K562 (cell line): ENCODE data around the gene AP2M1. TPM values are rescaled to one million over a fixed set of nuclear protein-coding genes. Genes with fewer than 3 reads are reported as not detected.

ENCODE experiments used
- ASH1L ChIP-seq: fragments of 450-650 bp; IDR thresholded peaks from 2 replicates; pipeline ENCODE4 v1.6.1; 2018; ENCODE audit warnings: borderline replicate concordance, mild to moderate bottlenecking, low read depth; ENCODE audit not compliant: partially characterized antibody
- CAMTA2 ChIP-seq: fragments of 250-450 bp; sonication (Bioruptor Pico); conservative IDR thresholded peaks from 2 replicates; pipeline ENCODE4 v1.5.1; 2022
- CCAR2 ChIP-seq: fragments of 200-400 bp; formaldehyde crosslinking; IDR thresholded peaks from 2 replicates; pipeline ENCODE4 v1.6.1; 2017; ENCODE audit warnings: mild to moderate bottlenecking, low read depth, low read length
- CTCFL ChIP-seq: IDR thresholded peaks from 2 replicates; pipeline ENCODE4 v1.6.1; 2011; ENCODE audit warnings: borderline replicate concordance, low read depth, mild to moderate bottlenecking, moderate library complexity, low read length; ENCODE audit not compliant: insufficient read depth, poor library complexity, severe bottlenecking
- DEAF1 ChIP-seq: fragments of 450-650 bp; formaldehyde crosslinking; IDR thresholded peaks from 2 replicates; pipeline ENCODE4 v1.4.0; 2020; ENCODE audit warnings: mild to moderate bottlenecking, moderate library complexity
- DLX4 ChIP-seq: fragments of 250-450 bp; sonication (Bioruptor Pico); IDR thresholded peaks from 2 replicates; pipeline ENCODE4 v1.6.1; 2021; ENCODE audit warnings: mild to moderate bottlenecking
- DMBX1 ChIP-seq: fragments of 250-450 bp; sonication (Bioruptor Pico); IDR thresholded peaks from 2 replicates; pipeline ENCODE4 v1.8.0; 2022; ENCODE audit warnings: inconsistent platforms, mild to moderate bottlenecking, moderate library complexity, borderline replicate concordance
- FOXO4 ChIP-seq: fragments of 450-650 bp; formaldehyde crosslinking; IDR thresholded peaks from 2 replicates; pipeline ENCODE4 v1.4.0; 2020; ENCODE audit warnings: mild to moderate bottlenecking, moderate library complexity
- HES1 ChIP-seq: fragments of 450-650 bp; IDR thresholded peaks from 2 replicates; pipeline ENCODE4 v1.6.1; 2016; ENCODE audit warnings: low read depth, mild to moderate bottlenecking, moderate library complexity
- HNRNPL ChIP-seq: fragments of 200-400 bp; formaldehyde crosslinking; IDR thresholded peaks from 2 replicates; pipeline ENCODE4 v1.6.1; 2017; ENCODE audit warnings: low read depth, mild to moderate bottlenecking, low read length
- ILK ChIP-seq: fragments of 450-650 bp; IDR thresholded peaks from 2 replicates; pipeline ENCODE4 v1.6.1; 2016; ENCODE audit warnings: missing genetic modification characterization, low read depth, mild to moderate bottlenecking, missing compliant biosample characterization, moderate library complexity, borderline replicate concordance
- KHSRP ChIP-seq: fragments of 450-650 bp; IDR thresholded peaks from 2 replicates; pipeline ENCODE4 v1.6.1; 2017
- MECOM ChIP-seq: fragments of 250-450 bp; sonication (Bioruptor Pico); IDR thresholded peaks from 2 replicates; pipeline ENCODE4 v1.8.0; 2022; ENCODE audit warnings: inconsistent platforms
- NR2C2 ChIP-seq, 2 experiments: fragments of 200-800 bp in 1 of 2; sonication (Bioruptor generic) in 1 of 2; sonication (generic) in 1 of 2; formaldehyde crosslinking in 1 of 2; IDR thresholded peaks; 2 replicates each; pipeline versions ENCODE4 v1.6.1 to v1.8.0; 2016 to 2022; ENCODE audit warnings: mild to moderate bottlenecking in 1 of 2, missing compliant biosample characterization in 1 of 2, missing genetic modification characterization in 1 of 2, missing genetic modification reagents in 1 of 2
- RAD51 ChIP-seq: fragments of 450-650 bp; IDR thresholded peaks from 2 replicates; pipeline ENCODE4 v1.7.1; 2016; ENCODE audit warnings: low read depth, mild to moderate bottlenecking, borderline replicate concordance
- SIN3A ChIP-seq, 2 experiments: fragments of 150-350 bp in 1 of 2; IDR thresholded peaks; 2 replicates each; pipeline ENCODE4 v1.6.1; 2011 to 2016; ENCODE audit warnings: borderline replicate concordance in 2 of 2, low read depth in 2 of 2, low read length in 2 of 2, mild to moderate bottlenecking in 2 of 2, moderate library complexity in 2 of 2; ENCODE audit not compliant: control insufficient read depth in 1 of 2
- SNIP1 ChIP-seq: fragments of 450-650 bp; IDR thresholded peaks from 2 replicates; pipeline ENCODE4 v1.7.1; 2017; ENCODE audit warnings: low read depth, mild to moderate bottlenecking
- ZBTB17 ChIP-seq: fragments of 450-650 bp; formaldehyde crosslinking; IDR thresholded peaks from 2 replicates; pipeline ENCODE4 v1.4.0; 2020; ENCODE audit warnings: mild to moderate bottlenecking
- ZBTB7A ChIP-seq: IDR thresholded peaks from 2 replicates; pipeline ENCODE4 v1.6.1; 2011; ENCODE audit warnings: low read depth, mild to moderate bottlenecking, low read length, moderate library complexity, borderline replicate concordance; ENCODE audit not compliant: control insufficient read depth
- ZNF707 ChIP-seq: fragments of 250-450 bp; sonication (Bioruptor Pico); conservative IDR thresholded peaks from 2 replicates; pipeline ENCODE4 v1.8.0; 2022; ENCODE audit warnings: inconsistent platforms, mild to moderate bottlenecking, moderate library complexity
- polyA plus RNA-seq, 8 experiments: library from polyadenylated mRNA; depleted of rRNA in 4 of 8; stranded (reverse) in 5 of 8; unstranded in 3 of 8; fragments of >200 nt; fragmentation: Nextera tagmentation in 2 of 8; fragmentation: Illumina TruSeq in 1 of 8; extraction: Ambion mirVana in 2 of 8; extraction: Trizol in 1 of 8; gene quantifications; 2 replicates each; pipeline versions ENCODE4 v1.2.1 to v1.2.3, GENCODE V29; 2011 to 2014; ENCODE audit warnings: inconsistent platforms in 1 of 8, missing spikeins in 1 of 8
- total RNA-seq, 7 experiments: library from RNA; depleted of rRNA in 6 of 7; stranded (reverse); fragments of >200 nt in 6 of 7; fragmentation: Illumina TruSeq in 2 of 7; extraction: Trizol in 2 of 7; gene quantifications; 2 replicates each; pipeline versions ENCODE4 v1.2.1 to v1.2.3, GENCODE V29; 2011 to 2021; ENCODE audit warnings: low replicate concordance in 1 of 7

AP2M1 gene
- total and polyA plus RNA-seq, 9 of the 15 experiments (the other 6 are each of a cell fraction or from before 2014, with no cell fraction given), result 118 to 505 (median 296) TPM

GRCh38 chr3:184135149-184135910, 39.3 kb upstream of the AP2M1 start, which contains the start of gene EIF2B5 (continued):
- TF ChIP-seq ZBTB17 (CRISPR knock-in tag) (peak; percentile 77; the same call in 1 of the 2 replicates), HES1 (no peak), KHSRP (no peak), FOXO4 (no peak), DEAF1 (CRISPR knock-in tag) (0 out of 2 replicates have a peak, but pooled peaks have one; percentile 11), DLX4 (CRISPR knock-in tag) (no peak), ILK (tag) (no peak), HNRNPL (no peak), ZNF707 (CRISPR knock-in tag) (no peak), ZBTB7A (peak; percentile 58; the same call in 1 of the 2 replicates), SIN3A (IDR thresholded peaks at IDR 0.05; ENCODE audit: borderline replicate concordance in 2 of 2, control insufficient read depth in 1 of 2, low read depth in 2 of 2, low read length in 2 of 2) (peak; percentile 80), CCAR2 (no peak), RAD51 (no peak), CTCFL (peak; percentile 98), MECOM (CRISPR knock-in tag) (no peak), ASH1L (peak; percentile 69), SNIP1 (no peak), CAMTA2 (CRISPR knock-in tag) (no peak), NR2C2 (CRISPR knock-in tag; IDR thresholded peaks at IDR 0.05) (peak; percentile 56; the same call in 1 of the 2 replicates), NR2C2 (tag; IDR thresholded peaks at IDR 0.05) (peak; percentile 64), DMBX1 (CRISPR knock-in tag) (no peak)
